ENCODE measurements around the gene COL18A1. TPM values are rescaled to one million over a fixed set of nuclear protein-coding genes. Genes with fewer than 3 reads are reported as not detected.
"Not testable (repeated sequence)": the region's sequence is repeated elsewhere in the genome, so short reads cannot be mapped to it uniquely, and the experiment has no call there.

The COL18A1 gene
- polyA plus RNA-seq, 3 donors: 90.2 to 118 (median 92.3) TPM

DNA sequence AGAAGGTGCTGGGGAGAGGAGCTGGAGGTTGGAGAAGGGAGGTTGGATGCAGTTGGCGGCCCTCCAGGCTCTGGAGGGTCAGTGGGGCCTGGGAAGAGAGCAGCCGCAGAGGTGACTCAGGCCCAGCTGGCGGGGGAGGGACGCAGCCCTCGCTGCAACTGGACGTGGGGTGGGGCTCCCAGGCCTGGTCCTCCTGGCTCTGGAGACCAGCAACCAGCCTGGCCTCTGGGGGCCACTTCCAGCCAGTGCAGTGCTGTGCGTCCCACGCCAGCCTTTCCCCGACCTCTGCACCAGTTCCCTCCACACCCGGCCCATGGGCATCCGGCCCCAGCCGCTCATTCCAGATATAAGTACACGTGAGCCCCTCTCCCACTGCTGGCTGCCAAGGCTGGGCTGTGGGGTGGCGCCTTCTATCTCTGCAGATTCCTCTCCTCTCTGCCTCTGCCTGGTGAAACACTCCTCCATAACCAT, 38.0 kb upstream of the COL18A1 start:
- no peak for DNase-seq (ENCODE audit: low read depth in 3 of 3, low spot score in 2 of 3)

DNA sequence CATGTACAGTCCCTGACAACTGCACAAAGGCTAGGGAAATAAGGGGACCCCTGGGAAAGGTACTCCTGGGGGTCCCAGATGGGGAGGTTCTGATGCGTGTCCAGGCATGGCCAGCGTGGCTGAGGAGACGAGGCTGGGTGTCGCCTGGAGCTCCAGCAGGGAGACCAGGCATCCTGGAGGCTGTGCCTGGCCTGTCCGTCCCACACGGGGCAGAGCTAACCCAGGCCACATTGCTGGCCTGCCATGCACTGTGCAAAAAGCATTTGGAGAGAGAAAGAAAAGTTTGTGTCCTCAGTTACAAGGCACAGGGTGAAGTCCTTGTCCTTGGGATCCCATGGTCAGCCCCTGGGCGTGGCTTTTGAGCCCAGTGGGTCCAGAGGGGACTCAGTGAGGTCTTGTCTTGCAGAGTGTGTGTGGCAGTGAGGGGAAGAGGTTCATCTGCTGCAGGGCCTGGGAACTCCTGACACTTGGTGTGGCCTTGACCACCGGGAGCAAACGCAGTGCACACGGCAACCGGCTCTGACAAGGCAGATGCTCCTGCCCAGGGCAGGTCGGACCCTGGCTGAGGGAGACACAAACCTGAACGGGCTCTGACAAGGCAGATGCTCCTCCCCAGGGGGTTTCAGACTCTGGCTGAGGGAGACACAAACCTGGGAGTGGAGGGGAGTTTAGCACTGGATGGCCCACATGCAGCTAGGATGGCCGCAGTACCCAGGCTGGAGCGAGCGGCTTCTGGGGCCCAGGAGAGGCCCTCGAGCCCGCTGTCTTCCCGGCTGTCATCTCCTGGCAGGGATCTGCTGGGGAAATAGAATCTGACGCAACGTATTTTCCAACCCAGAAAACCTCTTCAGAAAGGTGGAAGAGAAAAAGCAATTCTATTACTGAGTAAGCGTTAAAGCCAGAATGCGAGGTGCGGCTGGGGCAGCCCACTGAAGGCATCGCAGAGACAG, 37.3 kb upstream of the COL18A1 start:
- no peak for DNase-seq (ENCODE audit: low read depth in 3 of 3, low spot score in 2 of 3)

DNA sequence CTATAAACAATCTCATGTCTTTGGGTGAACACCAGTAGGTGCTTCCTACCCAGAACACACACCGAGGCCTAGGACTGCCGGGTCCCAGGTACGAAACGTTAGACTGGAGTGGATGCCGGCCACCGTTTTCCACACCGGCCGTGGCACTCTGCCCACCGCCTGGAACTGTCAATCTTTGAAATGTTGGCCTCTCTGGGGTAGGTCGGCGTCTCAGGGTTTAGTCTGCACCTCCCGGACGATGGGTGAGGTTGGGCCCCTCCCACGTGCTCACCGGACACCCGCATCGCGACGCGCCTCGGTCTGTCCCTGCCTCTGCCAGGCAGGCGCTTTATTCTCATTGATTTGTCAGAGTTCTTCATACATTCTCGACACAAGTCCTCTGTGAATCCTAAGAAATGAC, 35.9 kb upstream of the COL18A1 start:
- DNase-seq (ENCODE audit: low read depth in 3 of 3, low spot score in 2 of 3): not testable (repeated sequence)

DNA sequence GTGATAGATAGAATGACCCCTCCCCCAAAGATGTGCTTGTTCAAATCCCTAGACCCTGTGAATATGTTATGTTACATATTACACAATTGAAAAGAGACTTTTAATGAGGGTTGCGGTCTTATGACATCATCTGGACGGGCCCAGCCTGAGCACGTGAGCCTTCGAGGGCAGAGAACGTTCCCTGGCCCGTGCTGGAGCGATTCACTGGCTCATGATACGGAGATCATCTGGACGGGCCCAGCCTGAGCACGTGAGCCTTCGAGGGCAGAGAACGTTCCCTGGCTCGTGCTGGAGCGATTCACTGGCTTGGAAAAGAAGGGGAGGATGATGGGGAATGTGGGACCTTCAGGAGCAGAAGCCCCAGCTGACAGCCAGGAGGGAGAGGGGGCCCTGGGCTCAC, 34.4 kb upstream of the COL18A1 start:
- DNase-seq (ENCODE audit: low read depth in 3 of 3, low spot score in 2 of 3): no peak

DNA sequence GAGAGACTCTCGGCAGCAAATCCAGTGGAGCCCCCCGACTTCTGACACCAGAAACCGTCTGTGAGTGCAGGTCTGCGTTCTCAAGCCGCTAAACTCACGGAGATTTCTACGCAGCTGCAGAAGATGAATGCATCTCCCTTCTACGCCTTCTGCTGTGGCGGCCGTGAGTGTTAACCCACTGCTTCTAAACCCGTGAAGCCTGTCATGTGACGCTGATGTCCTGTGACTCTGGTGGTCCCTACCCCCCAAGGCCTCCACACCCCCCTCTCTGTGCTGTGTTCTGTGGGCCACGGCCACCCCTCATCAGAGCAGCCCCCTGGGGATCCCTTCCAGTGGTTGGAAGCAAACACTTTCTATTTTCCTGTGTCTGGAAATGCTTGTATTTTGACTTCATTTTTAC, 33.9 kb upstream of the COL18A1 start:
- DNase-seq (ENCODE audit: low read depth in 3 of 3, low spot score in 2 of 3): no peak

DNA sequence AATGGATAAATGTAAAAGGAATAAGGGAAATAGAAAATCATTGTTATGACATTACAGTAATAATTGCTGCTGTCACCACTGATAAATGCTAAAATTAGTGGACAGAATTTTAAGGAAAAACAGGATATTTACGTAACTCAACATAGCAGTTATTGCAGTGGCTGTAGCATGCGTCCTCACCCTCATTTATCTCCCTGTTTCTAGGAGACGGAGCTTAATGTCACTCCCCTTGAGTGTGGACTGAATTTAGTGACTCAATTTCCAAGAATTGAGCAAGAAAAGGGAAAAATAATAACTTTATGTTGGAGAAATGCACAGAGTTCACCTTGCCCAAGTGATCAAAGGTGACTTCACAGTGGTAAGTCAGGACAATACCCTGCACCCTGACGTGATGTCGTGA, 33.3 kb upstream of the COL18A1 start:
- DNase-seq (ENCODE audit: low read depth in 3 of 3, low spot score in 2 of 3): no peak

DNA sequence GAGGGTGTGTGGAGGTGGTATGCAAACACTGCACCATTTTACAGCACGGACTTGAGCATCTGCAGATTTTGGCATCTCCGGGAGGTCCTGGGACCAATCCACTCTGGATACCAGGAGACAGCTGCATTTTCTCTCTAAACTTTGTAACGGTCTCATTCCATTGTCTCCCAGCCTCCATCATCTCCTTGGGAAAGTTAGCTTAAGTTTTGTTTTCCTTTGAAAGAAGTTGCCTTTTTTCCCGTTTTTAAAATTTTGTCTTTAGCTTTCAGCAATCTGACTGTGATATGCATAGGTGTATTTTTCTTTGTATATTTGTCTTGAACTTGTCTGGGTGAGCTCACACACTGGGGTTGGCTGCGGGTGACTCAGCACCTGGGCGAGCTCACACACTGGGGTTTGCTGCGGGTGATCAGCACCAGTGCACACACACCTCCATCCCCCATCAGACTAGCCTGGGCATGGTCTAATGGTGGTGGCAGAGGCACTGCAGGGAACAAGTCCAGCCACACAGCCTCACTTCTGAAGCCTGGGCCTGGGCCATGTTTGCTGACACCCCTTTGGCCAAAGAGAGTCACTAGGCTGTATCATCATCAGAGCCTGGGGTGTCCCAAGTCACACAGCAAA, 32.1 kb upstream of the COL18A1 start:
- DNase-seq (ENCODE audit: low read depth in 3 of 3, low spot score in 2 of 3): no peak

DNA sequence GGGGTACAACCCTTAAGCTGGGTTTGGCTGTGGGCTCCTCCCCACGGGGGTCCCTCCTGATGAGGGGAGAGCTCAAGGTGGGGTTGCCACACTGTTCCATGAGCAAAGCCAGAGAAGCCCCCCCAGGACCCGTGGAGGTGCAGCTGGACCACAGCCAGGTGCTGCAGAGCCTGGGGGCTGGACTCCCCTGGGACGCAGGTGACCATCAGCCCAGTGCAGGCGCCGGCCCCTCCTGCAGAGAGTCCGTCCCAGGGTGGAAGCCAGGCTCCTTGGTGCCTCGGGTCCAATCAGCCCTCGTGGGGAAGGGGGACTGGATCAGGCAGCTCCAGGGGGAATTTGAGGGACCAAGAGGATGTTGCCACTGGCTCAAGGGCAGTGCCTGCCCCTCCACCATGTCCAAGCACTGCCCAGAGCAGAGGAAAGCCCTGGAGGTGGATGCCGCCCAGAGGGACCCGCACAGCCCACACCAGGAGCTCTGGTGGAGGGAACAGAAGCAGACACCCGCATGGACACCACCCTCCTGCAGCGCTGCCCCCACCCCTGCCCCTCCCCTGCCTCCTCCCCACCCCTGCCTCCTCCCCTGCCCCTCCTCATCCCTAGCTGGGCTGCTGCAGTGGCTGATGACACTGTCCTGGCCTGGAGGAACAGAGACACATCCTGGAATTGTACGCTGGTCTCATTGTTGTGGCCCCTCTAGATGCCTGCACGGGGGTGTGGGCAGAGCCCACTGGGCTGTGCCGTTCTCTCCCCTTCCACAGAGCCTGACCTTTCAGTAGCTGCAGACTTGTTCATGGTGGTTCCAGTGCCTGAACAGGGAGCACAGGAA, 30.8 kb upstream of the COL18A1 start:
- no peak for DNase-seq (ENCODE audit: low read depth in 3 of 3, low spot score in 2 of 3)

DNA sequence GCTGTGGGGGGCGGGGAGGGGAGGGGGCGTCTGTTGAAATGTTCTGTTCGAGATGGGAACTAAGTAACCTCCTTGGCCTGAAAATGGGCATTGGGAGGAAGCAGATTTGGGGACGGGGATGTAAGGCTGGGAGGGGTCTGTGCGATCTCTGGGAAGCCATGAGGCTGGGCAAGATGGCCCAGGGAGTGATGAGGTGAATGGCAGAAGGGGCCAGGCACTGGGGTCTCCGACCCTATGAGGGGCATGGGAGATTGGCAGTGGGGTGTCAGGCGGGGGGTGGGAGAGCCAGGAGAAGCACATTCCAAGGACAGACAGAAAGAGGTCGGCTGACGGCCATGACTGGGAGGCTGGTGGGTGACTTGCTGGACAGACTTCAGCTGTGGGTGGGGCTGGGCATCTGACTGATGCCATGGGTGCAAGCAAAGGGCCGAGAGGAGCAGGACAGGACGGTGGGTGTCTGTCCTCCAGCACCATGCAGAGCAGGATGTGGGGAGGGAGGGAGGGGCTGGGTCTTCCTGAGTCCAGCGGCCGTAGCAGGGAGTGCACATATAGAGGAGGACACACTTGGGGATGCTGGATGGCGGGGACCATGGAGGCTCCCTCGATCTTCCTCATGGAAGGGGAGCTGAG, 30.0 kb upstream of the COL18A1 start:
- DNase-seq (ENCODE audit: low read depth in 3 of 3, low spot score in 2 of 3): no peak

DNA sequence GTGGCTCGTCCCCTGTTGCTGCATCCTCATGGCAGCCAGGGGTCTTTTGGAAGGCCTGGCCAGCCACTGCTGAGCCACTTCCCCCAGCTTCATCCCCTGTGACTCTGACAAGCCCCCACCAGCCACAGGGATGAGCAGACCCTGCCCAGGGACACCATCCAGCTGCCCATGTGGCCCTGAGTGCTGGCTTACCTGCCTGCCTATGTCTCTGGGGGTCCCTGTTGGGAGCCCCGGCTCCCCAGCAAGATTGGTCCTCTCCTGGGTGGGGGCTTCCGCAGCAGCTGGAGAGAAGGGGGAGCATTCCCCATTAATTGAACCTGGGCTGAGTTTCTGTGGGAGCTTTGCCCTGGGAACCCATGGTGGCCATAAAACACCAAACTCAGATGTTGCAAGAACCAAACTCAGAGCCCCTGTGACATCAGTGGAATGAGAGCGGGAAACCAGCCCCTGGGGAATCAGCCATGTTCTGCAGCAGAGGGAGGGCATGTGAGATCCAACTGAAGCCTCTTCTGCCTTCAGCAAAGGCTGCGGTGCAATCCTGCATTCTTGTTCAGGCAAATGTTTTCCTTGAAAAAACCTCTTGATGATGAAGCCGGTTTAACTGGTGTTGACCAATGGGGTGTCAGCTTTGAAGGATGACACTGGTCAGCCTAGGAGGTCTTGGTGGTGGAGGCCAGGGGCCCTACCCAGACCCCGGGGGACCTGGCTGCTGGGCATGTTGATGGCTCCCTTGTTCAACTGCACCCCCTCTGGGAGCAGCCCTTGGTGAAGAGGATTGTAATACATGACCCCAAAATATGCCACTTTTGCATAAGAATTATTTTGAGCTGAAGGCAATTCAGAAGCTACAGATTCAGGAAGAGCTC, 28.3 kb upstream of the COL18A1 start:
- no peak for DNase-seq (ENCODE audit: low read depth in 3 of 3, low spot score in 2 of 3)

DNA sequence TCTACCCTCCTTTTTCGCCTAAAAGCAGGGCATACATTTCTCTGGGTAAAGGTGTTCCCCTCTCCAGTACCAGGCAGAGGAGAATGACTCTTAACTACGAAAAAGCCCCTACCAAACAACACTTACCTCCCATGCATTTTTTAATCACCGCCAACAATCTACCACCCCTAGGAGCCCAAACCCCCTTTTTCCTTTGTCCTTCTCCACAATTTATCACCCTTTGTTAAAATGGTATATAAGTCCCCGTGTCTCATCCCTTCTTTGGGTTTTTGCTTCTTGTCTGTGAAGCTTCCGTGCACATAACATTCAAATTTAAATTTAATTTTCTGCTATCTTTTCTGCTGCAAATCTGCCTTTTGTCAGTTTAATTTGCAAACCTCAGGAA, 27.6 kb upstream of the COL18A1 start:
- DNase-seq (ENCODE audit: low read depth in 3 of 3, low spot score in 2 of 3): no peak

DNA sequence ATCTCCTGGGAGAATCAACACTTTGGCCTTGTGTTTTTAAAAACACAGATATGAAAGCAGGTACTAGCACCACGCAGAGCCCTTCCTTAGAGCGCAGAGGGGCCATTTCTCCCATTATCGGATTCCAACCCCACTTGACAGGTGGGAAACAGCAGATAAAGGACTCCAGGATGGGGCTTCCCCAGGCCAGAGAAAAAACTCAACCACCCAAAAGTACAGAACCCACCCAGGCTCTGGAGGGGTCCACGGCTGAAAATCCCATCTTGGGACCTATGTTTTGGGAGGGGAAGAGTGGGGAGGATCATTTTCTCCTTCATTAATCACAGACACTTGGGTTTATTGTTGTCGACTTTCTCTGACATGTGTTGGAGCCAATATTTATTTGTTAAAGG, 27.1 kb upstream of the COL18A1 start:
- DNase-seq (ENCODE audit: low read depth in 3 of 3, low spot score in 2 of 3): no peak

DNA sequence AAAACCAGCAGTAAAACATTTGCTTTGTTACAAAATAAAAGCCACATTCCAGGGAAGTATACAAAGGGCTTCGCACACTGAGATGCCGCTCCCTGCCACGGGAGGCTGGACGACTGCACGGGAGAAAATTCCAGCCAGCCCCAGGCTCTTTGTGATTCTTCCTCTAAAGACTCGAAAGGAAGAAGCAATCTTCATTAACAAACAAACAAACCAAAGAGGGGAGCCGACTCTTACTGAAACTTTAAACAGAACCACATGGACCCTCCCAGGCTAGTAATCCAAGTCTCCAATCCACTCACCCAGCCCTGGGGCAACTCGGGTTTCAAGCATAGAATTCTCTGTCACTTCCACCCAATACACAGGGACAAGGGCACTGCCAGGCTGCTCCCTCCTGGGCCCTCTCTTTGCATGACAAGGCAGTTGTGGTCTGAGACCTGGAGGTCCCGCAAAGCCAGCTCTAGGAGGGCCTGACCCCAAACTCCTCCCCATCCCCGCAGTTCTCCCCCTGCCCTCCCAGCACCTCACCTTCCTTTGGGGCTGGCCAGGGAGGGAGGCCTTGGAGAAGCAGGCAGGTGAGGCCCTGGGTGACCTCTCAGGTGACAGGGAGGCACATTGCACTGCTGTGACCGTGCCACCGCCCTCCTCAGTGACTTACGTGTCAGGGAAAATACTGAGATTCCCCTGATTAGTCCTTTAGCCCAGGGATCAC, 26.6 kb upstream of the COL18A1 start:
- DNase-seq (ENCODE audit: low read depth in 3 of 3, low spot score in 2 of 3): no peak

DNA sequence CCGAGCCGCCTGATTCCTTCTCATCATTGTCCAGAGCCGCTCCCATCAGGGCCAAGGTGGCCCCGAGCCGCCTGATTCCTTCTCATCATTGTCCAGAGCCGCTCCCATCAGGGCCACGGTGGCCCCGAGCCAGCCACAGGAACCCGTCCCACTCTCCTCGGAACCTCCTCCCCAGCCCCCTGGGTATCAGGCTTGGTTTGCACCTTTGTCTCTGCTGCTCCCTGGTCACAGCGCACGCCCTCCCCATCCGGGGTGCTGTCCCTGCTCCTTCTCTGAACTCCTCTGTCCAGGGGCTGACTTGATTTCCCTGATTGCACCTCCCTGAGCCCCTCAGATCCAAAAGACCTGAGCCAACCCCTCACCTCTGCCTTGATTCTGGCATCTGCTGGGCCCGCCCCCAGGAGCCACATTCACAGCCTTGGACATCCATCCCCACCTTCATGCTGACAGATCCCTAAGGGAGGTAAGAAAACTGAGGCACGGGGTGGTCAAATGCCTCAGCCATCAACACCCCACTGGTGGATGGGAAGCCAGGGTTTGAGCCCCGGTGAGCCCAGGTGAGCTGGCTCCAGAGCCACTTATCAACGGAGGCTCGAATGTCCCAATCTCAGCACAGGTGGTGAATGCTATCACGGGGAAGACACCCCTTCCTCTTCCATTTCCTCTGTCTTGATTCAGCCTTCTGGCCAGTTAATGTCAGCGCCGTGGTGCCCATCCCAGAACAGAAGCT, 25.6 kb upstream of the COL18A1 start:
- no peak for DNase-seq (ENCODE audit: low read depth in 3 of 3, low spot score in 2 of 3)

DNA sequence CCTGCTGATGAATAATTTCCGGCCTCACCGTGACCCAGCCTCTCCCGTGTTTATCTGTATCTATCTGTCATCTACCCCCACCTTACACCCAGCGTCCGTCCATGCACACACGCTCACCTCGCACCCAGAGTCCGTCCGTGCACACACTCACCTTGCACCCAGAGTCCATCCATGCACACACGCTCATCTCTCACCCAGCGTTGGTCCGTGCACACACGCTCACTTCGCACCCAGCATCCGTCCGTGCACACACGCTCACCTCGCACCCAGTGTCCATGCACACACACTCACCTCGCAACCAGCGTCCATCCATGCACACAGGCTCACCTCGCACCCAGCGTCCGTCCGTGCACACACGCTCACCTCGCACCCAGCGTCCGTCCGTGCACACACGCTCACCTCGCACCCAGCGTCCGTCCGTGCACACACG, 25.0 kb upstream of the COL18A1 start:
- no peak for DNase-seq (ENCODE audit: low read depth in 3 of 3, low spot score in 2 of 3)

DNA sequence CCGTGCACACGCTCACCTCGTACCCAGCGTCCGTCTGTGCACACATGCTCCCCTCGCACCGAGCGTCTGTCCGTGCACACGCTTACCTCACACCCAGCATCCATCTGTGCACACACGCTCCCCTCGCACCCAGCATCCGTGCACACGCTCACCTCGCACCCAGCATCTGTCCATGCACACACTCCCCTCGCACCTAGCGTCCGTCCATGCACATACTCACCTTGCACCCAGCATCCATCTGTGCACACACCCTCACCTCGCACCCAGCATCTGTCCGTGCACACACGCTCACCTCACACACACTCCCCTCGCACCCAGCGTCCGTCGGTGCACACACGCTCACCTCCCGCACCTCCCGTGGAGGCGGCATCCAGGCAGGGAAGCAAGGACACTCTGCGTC, 24.4 kb upstream of the COL18A1 start:
- DNase-seq (ENCODE audit: low read depth in 3 of 3, low spot score in 2 of 3): no peak

DNA sequence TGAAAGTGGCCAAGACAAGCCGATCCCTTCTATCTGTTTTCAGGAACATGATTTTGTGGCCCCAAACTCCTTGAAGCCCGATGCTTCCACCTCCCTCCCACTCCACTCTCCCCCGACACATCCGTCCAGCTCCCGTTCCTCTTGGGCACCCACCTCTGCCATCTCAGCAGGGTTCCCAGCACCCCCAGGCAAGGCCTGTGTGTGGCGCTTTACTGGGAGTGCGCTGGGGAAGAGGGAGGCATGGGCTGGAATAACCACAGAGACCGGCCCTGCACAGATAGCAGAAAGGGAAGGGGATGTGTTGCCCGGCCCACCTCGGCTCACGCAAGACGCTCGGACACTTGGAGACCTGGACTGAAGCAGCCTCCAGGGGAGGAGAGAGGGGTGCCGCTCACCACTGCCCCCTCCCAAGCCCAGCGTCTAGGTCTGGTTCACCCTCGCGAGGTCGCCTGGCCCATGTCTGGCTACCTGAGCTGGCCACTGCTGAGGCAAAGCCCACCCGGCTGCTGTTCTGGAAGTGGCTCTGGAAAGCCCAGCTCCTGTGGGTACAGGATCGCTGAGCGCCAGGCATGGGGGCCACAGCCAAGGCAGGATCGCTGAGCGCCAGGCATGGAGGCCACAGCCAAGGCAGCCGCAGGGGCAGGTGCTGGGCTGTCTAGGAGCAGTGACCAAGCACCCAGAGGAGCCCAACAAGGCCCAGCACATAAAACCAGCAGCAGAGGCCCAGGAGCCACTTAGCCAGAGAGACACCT, 23.8 kb upstream of the COL18A1 start:
- no peak for DNase-seq (ENCODE audit: low read depth in 3 of 3, low spot score in 2 of 3)

Measured in right renal cortex interstitium (tissue), 3 donors.